GM18499 (cell line): Measurements from ENCODE around the gene FNIP2.
A peak's percentile ranks its signal among the peaks of the same experiment; 100 is the strongest.
"Not testable (repeated sequence)": the region's sequence is repeated elsewhere in the genome, so short reads cannot be mapped to it uniquely, and the experiment has no call there.

Experiments
- ATAC-seq: cut with Tn5 transposase; IDR thresholded peaks from one replicate; pipeline ENCODE4 v1.9.1; 2021; ENCODE audit warnings: moderate number of reproducible peaks; ENCODE audit not compliant: insufficient read depth, unreplicated experiment

FNIP2 gene

GRCh38 chr4:158828151-158828550 is 59.3 kb downstream of the FNIP2 start:
- ATAC-seq: not testable (repeated sequence)

- no peak for ATAC-seq
These were observed 60.4 kb downstream of the FNIP2 start for GRCh38 chr4:158829254-158829653.

- ATAC-seq: no peak
These were observed 64.8 kb downstream of the FNIP2 start for GRCh38 chr4:158833602-158834001.

- ATAC-seq: no peak
These were observed 66.6 kb downstream of the FNIP2 start for GRCh38 chr4:158835226-158836001.

- no peak for ATAC-seq
These were observed 67.2 kb downstream of the FNIP2 start for GRCh38 chr4:158836002-158836369.

- no peak for ATAC-seq
These were observed 68.1 kb downstream of the FNIP2 start for GRCh38 chr4:158836828-158837449.

- ATAC-seq: no peak
These were observed 68.8 kb downstream of the FNIP2 start for GRCh38 chr4:158837527-158838141.

- no peak for ATAC-seq
These were observed 71.3 kb downstream of the FNIP2 start for GRCh38 chr4:158840131-158840530.

- no peak for ATAC-seq
These were observed 72.7 kb downstream of the FNIP2 start for GRCh38 chr4:158841540-158841939.

GRCh38 chr4:158845311-158846041 is 76.7 kb downstream of the FNIP2 start:
- ATAC-seq: no peak

- no peak for ATAC-seq
These were observed 78.7 kb downstream of the FNIP2 start for GRCh38 chr4:158847535-158847934.

GRCh38 chr4:158849681-158850080 is 80.9 kb downstream of the FNIP2 start:
- no peak for ATAC-seq

- no peak for ATAC-seq
These were observed 81.5 kb downstream of the FNIP2 start for GRCh38 chr4:158850371-158850770.

GRCh38 chr4:158850800-158851644 is 82.2 kb downstream of the FNIP2 start:
- no peak for ATAC-seq

GRCh38 chr4:158854236-158854635 is 85.4 kb downstream of the FNIP2 start:
- no peak for ATAC-seq

- peak; percentile 40 for ATAC-seq
These were observed 88.0 kb downstream of the FNIP2 start for GRCh38 chr4:158856852-158857251.

GRCh38 chr4:158857951-158858350 is 89.1 kb downstream of the FNIP2 start:
- no peak for ATAC-seq

GRCh38 chr4:158858410-158859199 is 89.8 kb downstream of the FNIP2 start:
- no peak for ATAC-seq

GRCh38 chr4:158859661-158860060 is 90.8 kb downstream of the FNIP2 start:
- no peak for ATAC-seq
